Measurements from ENCODE around the gene HES1. TPM values are rescaled to one million over a fixed set of nuclear protein-coding genes. Genes with fewer than 3 reads are reported as not detected.
A peak's percentile ranks its signal among the peaks of the same experiment; 100 is the strongest.
"Not testable (repeated sequence)": the region's sequence is repeated elsewhere in the genome, so short reads cannot be mapped to it uniquely, and the experiment has no call there.

HES1 gene
- 100 and 180 TPM in 2 replicates for total RNA-seq (ENCODE audit: low replicate concordance)
- long read RNA-seq, partial matches to known transcripts: 15 of 16 reads
- long read RNA-seq, other reads (novel, unspliced or antisense): 1 of 16 reads

DNA sequence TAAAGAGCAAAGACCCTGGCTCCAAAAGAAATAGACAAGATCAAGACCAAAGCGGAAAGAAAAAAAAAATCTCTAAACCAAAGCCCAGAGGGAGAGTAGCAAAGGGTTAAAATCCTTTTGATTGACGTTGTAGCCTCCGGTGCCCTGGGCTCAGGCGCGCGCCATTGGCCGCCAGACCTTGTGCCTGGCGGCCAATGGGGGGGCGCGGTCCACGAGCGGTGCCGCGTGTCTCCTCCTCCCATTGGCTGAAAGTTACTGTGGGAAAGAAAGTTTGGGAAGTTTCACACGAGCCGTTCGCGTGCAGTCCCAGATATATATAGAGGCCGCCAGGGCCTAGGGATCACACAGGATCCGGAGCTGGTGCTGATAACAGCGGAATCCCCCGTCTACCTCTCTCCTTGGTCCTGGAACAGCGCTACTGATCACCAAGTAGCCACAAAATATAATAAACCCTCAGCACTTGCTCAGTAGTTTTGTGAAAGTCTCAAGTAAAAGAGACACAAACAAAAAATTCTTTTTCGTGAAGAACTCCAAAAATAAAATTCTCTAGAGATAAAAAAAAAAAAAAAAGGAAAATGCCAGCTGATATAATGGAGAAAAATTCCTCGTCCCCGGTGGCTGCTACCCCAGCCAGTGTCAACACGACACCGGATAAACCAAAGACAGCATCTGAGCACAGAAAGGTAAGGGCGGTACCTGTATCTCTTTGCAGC is at the start of gene HES1:
TSS of gene HES1 (plus strand) at position 343 of the 713 bp plus-strand sequence. CDS start at position 576, 233 bp downstream.
- no peak for TF ChIP-seq CTCF (conservative IDR thresholded peaks at IDR 0.05)

GRCh38 chr3:194086388-194087075 is 49.4 kb upstream of the HES1 start:
- H3K9me3 Mint-ChIP-seq: no peaks in the 10 kb centered on the region
- H3K36me3 Mint-ChIP-seq: no peaks in the 10 kb centered on the region
- peak overlapping the region; percentile 52 for H3K27ac Mint-ChIP-seq
- DNase-seq (ENCODE audit: extremely low spot score, unreplicated experiment): no peak
- H3K4me3 Mint-ChIP-seq: peak overlapping the region; percentile 14
- TF ChIP-seq CTCF (conservative IDR thresholded peaks at IDR 0.05): no peak
- peaks cover 2% of the 10 kb centered on the region for H3K27me3 Mint-ChIP-seq
- H3K4me1 Mint-ChIP-seq (ENCODE audit: unreplicated experiment): peaks cover 50% of the 10 kb centered on the region

More for the DNA sequence above, at the start of gene HES1:
- Mint-ChIP-seq H3K27ac (peak within 1 kb of the TSS; percentile 96), H3K4me3 (peak within 1 kb of the TSS; percentile 97), H3K27me3 (peaks cover 11% of the 10 kb centered on the region), H3K9me3 (no peaks in the 10 kb centered on the region), H3K36me3 (peaks cover 23% of the 10 kb centered on the region), H3K4me1 (ENCODE audit: unreplicated experiment) (peaks cover 46% of the 10 kb centered on the region)
- DNase-seq (ENCODE audit: extremely low spot score, unreplicated experiment): peak; percentile 95

- no peaks in the 10 kb centered on the region for H3K36me3 Mint-ChIP-seq
- TF ChIP-seq CTCF (conservative IDR thresholded peaks at IDR 0.05): no peak
- H3K27ac Mint-ChIP-seq: peak overlapping the region; percentile 52
- no peak for DNase-seq (ENCODE audit: extremely low spot score, unreplicated experiment)
- peaks cover 2% of the 10 kb centered on the region for H3K27me3 Mint-ChIP-seq
- no peaks in the 10 kb centered on the region for H3K9me3 Mint-ChIP-seq
- H3K4me1 Mint-ChIP-seq (ENCODE audit: unreplicated experiment): peaks cover 54% of the 10 kb centered on the region
- H3K4me3 Mint-ChIP-seq: no peak overlapping the region
These were observed 48.7 kb upstream of the HES1 start for GRCh38 chr3:194087280-194087679.

DNA sequence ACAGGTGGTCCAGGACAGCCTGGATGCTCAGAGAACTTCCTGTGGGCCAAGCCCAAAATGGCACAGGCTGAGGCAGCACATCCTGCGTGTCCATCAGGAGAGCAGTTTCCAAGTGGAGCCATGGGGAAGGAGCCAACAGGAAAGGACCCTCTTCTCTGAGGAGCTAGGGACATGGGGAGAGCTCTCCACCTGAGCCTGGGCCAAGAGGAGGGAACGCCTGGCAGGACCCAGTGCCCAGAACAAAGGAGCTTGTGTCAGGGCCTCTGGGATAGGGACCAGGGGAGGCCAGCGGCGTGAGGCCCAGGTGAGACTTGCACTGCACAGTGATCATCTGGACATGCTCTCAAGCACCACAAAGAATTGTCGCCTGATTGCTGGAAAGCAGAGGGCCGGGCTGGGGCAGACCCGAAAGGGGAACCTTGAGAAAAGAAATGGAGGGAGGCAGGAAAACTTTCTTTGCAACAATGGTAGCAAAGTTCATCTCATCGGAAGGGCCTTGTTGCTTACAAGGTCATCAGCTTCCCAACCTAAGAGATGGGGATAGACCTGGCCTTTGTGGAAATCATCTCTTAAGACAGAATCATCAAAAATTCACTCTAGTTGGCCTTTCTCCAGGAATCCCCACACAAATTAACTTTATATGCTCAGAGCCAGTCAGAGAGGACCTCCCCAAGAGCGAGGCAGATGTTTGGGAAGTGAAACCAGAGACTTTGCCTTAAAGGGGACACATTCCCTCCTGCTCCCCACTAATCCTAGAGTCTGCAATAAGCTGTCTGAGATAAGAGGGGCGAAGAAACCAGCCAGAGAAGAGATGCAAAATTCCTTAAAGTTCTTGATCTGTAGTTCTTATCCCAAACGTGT is 47.7 kb upstream of the HES1 start:
- Mint-ChIP-seq H3K27ac (no peak overlapping the region), H3K4me3 (no peak overlapping the region), H3K27me3 (peaks cover 2% of the 10 kb centered on the region), H3K9me3 (no peaks in the 10 kb centered on the region), H3K4me1 (ENCODE audit: unreplicated experiment) (peaks cover 54% of the 10 kb centered on the region), H3K36me3 (no peaks in the 10 kb centered on the region)
- TF ChIP-seq CTCF (conservative IDR thresholded peaks at IDR 0.05): no peak
- DNase-seq (ENCODE audit: extremely low spot score, unreplicated experiment): no peak

DNA sequence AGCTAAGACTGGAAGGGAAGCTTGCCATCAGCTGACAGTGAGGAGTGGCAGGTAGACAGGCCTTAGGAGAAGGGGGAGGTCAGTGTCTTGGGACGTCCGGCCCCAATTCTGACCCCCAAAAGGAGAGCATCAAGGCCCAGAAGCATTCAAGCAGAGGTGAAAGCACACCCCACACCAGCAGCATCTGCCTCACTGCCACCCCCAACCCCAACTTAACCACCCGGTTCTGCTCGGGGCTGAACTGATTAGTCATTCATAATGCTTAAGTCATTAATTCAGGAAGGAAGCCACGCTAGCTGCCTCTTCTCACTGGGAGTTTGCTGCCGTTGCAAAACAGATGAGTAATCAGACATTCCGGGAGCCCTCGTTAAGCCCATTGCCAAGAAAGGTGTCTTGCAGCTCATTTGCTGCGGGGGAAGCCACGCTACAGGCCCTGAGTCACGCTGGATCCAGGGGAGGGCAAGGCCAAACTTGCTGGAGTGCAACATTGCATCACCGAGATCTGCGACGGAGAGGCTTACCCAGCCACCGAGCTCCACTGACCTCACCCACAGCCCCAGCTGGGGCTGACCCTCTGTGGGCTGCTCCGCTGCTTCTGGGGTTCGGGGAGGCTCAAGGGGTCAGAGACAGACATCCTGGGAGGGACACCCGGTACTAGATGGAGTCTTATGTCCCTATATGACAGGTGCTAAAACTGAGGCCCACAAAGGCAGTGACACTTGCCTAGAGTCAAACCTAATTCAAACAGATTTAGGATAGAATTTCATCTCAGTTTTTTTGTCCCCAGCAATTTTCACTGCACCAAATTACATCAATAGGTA is 46.4 kb upstream of the HES1 start:
- Mint-ChIP-seq H3K9me3 (no peaks in the 10 kb centered on the region), H3K36me3 (no peaks in the 10 kb centered on the region), H3K4me1 (ENCODE audit: unreplicated experiment) (peaks cover 57% of the 10 kb centered on the region), H3K27me3 (peaks cover 2% of the 10 kb centered on the region), H3K27ac (peak overlapping the region; percentile 82), H3K4me3 (no peak overlapping the region)
- DNase-seq (ENCODE audit: extremely low spot score, unreplicated experiment): no peak
- no peak for TF ChIP-seq CTCF (conservative IDR thresholded peaks at IDR 0.05)

DNA sequence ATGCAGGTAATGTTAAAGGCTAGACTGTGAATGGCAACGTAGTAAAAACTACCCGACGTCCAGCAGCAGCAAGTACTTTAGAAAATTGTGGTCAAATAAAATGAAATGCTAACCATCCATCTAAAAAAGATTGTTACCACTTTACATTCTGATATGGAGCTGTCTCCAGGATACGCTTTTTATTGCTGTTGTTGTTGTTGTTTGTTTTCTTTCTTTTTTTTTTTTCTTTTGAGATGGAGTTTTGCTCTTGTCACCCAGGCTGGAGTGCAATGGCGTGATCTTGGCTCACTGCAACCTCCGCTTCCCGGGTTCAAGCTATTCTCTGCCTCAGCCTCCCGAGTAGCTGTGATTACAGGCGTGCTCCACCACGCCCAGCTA is 45.8 kb upstream of the HES1 start:
- not testable (repeated sequence) for DNase-seq (ENCODE audit: extremely low spot score, unreplicated experiment); H3K27ac Mint-ChIP-seq; H3K36me3 Mint-ChIP-seq; H3K9me3 Mint-ChIP-seq; H3K4me3 Mint-ChIP-seq; H3K27me3 Mint-ChIP-seq
- H3K4me1 Mint-ChIP-seq (ENCODE audit: unreplicated experiment): peaks cover 60% of the 10 kb centered on the region

Measured in type B pancreatic cell (in vitro differentiated cells).